PC-9 (cell line): Measurements from ENCODE around the gene RELL1.

ENCODE experiments used
- EZH2 ChIP-seq: fragments of 200-600 bp; sonication (generic); IDR thresholded peaks from 2 replicates; pipeline ENCODE4 v1.8.0; 2017; ENCODE audit warnings: antibody characterized with exemption, low read depth
- TF ChIP-seq, protein P1 (sequence below): fragments of 200-600 bp; sonication (generic); conservative IDR thresholded peaks from 2 replicates; pipeline ENCODE4 v1.6.1; 2017; ENCODE audit warnings: mixed run types, antibody characterized with exemption, mild to moderate bottlenecking, moderate library complexity

GRCh38 chr4:37645736-37646135 lies 40.4 kb downstream of the RELL1 start:
- TF ChIP-seq EZH2: no peak
- TF ChIP-seq, protein P1, sequence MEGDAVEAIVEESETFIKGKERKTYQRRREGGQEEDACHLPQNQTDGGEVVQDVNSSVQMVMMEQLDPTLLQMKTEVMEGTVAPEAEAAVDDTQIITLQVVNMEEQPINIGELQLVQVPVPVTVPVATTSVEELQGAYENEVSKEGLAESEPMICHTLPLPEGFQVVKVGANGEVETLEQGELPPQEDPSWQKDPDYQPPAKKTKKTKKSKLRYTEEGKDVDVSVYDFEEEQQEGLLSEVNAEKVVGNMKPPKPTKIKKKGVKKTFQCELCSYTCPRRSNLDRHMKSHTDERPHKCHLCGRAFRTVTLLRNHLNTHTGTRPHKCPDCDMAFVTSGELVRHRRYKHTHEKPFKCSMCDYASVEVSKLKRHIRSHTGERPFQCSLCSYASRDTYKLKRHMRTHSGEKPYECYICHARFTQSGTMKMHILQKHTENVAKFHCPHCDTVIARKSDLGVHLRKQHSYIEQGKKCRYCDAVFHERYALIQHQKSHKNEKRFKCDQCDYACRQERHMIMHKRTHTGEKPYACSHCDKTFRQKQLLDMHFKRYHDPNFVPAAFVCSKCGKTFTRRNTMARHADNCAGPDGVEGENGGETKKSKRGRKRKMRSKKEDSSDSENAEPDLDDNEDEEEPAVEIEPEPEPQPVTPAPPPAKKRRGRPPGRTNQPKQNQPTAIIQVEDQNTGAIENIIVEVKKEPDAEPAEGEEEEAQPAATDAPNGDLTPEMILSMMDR: no peak
